H9 (cell line): ENCODE results near the gene MOCOS. TPM values are rescaled to one million over a fixed set of nuclear protein-coding genes. Genes with fewer than 3 reads are reported as not detected.

Source experiments
- DNase-seq: peaks from one replicate; pipeline ENCODE4 v3.0.0-alpha.2; 2017
- H2AFZ ChIP-seq: one replicate; pipeline ENCODE4 v1.6.1; 2013; ENCODE audit warnings: mild to moderate bottlenecking, low read length, control low read depth, moderate library complexity
- H2AK5ac ChIP-seq: 2 replicates; pipeline ENCODE4 v1.6.1; 2013; ENCODE audit warnings: low read length, control low read depth, mixed read lengths; ENCODE audit not compliant: insufficient read length
- H2BK120ac ChIP-seq: one replicate; pipeline ENCODE4 v1.6.1; 2013; ENCODE audit warnings: low read depth, mild to moderate bottlenecking, low read length, control low read depth, inconsistent platforms; ENCODE audit not compliant: poor library complexity, severe bottlenecking
- H2BK12ac ChIP-seq: 2 replicates; pipeline ENCODE4 v1.6.1; 2013; ENCODE audit warnings: low read length, control low read depth, mixed read lengths, low read depth; ENCODE audit not compliant: insufficient read length
- H2BK15ac ChIP-seq: 2 replicates; pipeline ENCODE4 v1.6.1; 2013; ENCODE audit warnings: low read depth, low read length, control low read depth
- H2BK20ac ChIP-seq: one replicate; pipeline ENCODE4 v1.6.1; 2013; ENCODE audit warnings: low read depth, mild to moderate bottlenecking, low read length, control low read depth, inconsistent platforms; ENCODE audit not compliant: poor library complexity, severe bottlenecking
- H2BK5ac ChIP-seq: 2 replicates; pipeline ENCODE4 v1.6.1; 2013; ENCODE audit warnings: low read length, control low read depth, mixed read lengths; ENCODE audit not compliant: insufficient read length
- H3K14ac ChIP-seq: 2 replicates; pipeline ENCODE4 v1.6.1; 2013; ENCODE audit warnings: low read length, control low read depth; ENCODE audit not compliant: insufficient read depth
- H3K18ac ChIP-seq: 2 replicates; pipeline ENCODE4 v1.6.1; 2013; ENCODE audit warnings: low read depth, mild to moderate bottlenecking, mixed read lengths, low read length, control low read depth; ENCODE audit not compliant: insufficient read length
- H3K23ac ChIP-seq: 2 replicates; pipeline ENCODE4 v1.6.1; 2013; ENCODE audit warnings: low read length, control low read depth, mixed read lengths, low read depth; ENCODE audit not compliant: insufficient read length
- H3K23me2 ChIP-seq: 2 replicates; pipeline ENCODE4 v1.6.1; 2013; ENCODE audit warnings: low read depth, mild to moderate bottlenecking, mixed read lengths, low read length, control low read depth; ENCODE audit not compliant: insufficient read length, poor library complexity, severe bottlenecking
- H3K27ac ChIP-seq: 2 replicates; pipeline ENCODE4 v1.5.1; 2013; ENCODE audit warnings: low read length, control low read depth, mixed read lengths, low read depth; ENCODE audit not compliant: insufficient read length
- H3K27me3 ChIP-seq: 2 replicates; pipeline ENCODE4 v1.6.1; 2013; ENCODE audit warnings: low read length, control low read depth, inconsistent platforms; ENCODE audit not compliant: insufficient read depth
- H3K4ac ChIP-seq: 2 replicates; pipeline ENCODE4 v1.6.1; 2013; ENCODE audit warnings: low read depth, mild to moderate bottlenecking, control low read depth, inconsistent platforms, low read length, moderate library complexity
- H3K4me1 ChIP-seq: 2 replicates; pipeline ENCODE4 v1.6.1; 2013; ENCODE audit warnings: low read length, control low read depth, inconsistent platforms; ENCODE audit not compliant: insufficient read depth
- H3K4me2 ChIP-seq: 2 replicates; pipeline ENCODE4 v1.6.1; 2013; ENCODE audit warnings: low read length, control low read depth, mixed read lengths; ENCODE audit not compliant: insufficient read length, insufficient read depth
- H3K56ac ChIP-seq: 2 replicates; pipeline ENCODE4 v1.6.1; 2013; ENCODE audit warnings: low read depth, mild to moderate bottlenecking, mixed read lengths, low read length, control low read depth; ENCODE audit not compliant: insufficient read length
- H3K79me1 ChIP-seq: 2 replicates; pipeline ENCODE4 v1.6.1; 2013; ENCODE audit warnings: low read depth, mild to moderate bottlenecking, moderate library complexity, low read length, control low read depth, inconsistent platforms; ENCODE audit not compliant: insufficient read depth, poor library complexity, severe bottlenecking
- H3K79me2 ChIP-seq: 2 replicates; pipeline ENCODE4 v1.6.1; 2013; ENCODE audit warnings: low read length, control low read depth, inconsistent platforms; ENCODE audit not compliant: insufficient read depth
- H3K9ac ChIP-seq: 2 replicates; pipeline ENCODE4 v1.6.1; 2013; ENCODE audit warnings: low read length, control low read depth, mixed read lengths; ENCODE audit not compliant: insufficient read length; ENCODE audit errors: extremely low read depth
- H3K9me3 ChIP-seq: one replicate; pipeline ENCODE4 v1.6.1; 2013; ENCODE audit warnings: low read depth, low read length, inconsistent platforms; ENCODE audit not compliant: control insufficient read depth
- H3T11ph ChIP-seq: one replicate; pipeline ENCODE4 v1.6.1; 2013; ENCODE audit warnings: mild to moderate bottlenecking, low read length, control low read depth, inconsistent platforms
- H4K20me1 ChIP-seq: one replicate; pipeline ENCODE4 v1.6.1; 2013; ENCODE audit not compliant: control insufficient read depth, insufficient read length, insufficient read depth
- H4K5ac ChIP-seq: 2 replicates; pipeline ENCODE4 v1.6.1; 2013; ENCODE audit warnings: low read depth, mild to moderate bottlenecking, mixed read lengths, low read length, control low read depth; ENCODE audit not compliant: insufficient read length
- H4K8ac ChIP-seq: replicated peaks from 2 replicates; pipeline ENCODE4 v1.6.1; 2013; ENCODE audit warnings: low read length, control low read depth, mixed read lengths, low read depth; ENCODE audit not compliant: insufficient read length
- H4K91ac ChIP-seq: 2 replicates; pipeline ENCODE4 v1.6.1; 2013; ENCODE audit warnings: low read depth, mild to moderate bottlenecking, moderate library complexity, mixed read lengths, low read length, control low read depth; ENCODE audit not compliant: insufficient read length
- H3K27ac Mint-ChIP-seq, 3 experiments: 2 replicates in 2 of 3; 3 replicates in 1 of 3; pipeline ENCODE4 v1.8.0; 2020 to 2021; ENCODE audit warnings: mixed read lengths in 3 of 3, mild to moderate bottlenecking in 1 of 3, moderate library complexity in 1 of 3
- H3K27me3 Mint-ChIP-seq: 2 replicates; pipeline ENCODE4 v1.8.0; 2021; ENCODE audit warnings: low read depth, mild to moderate bottlenecking, moderate library complexity, mixed read lengths
- H3K36me3 Mint-ChIP-seq, 3 experiments: 2 replicates in 2 of 3; 3 replicates in 1 of 3; pipeline ENCODE4 v1.8.0; 2020 to 2021; ENCODE audit warnings: low read depth in 3 of 3, mixed read lengths in 3 of 3; ENCODE audit not compliant: insufficient read depth in 1 of 3
- H3K4me1 Mint-ChIP-seq, 2 experiments: 2 replicates each; pipeline ENCODE4 v1.8.0; 2020; ENCODE audit warnings: mixed read lengths in 2 of 2
- H3K4me3 Mint-ChIP-seq, 2 experiments: 2 replicates in 1 of 2; 3 replicates in 1 of 2; pipeline ENCODE4 v1.8.0; 2020 to 2021; ENCODE audit warnings: mild to moderate bottlenecking in 2 of 2, mixed read lengths in 2 of 2, moderate library complexity in 1 of 2
- H3K9me3 Mint-ChIP-seq, 2 experiments: 2 replicates in 1 of 2; 3 replicates in 1 of 2; pipeline ENCODE4 v1.8.0; 2020; ENCODE audit warnings: mild to moderate bottlenecking in 2 of 2, mixed read lengths in 2 of 2, moderate library complexity in 1 of 2
- CTCF ChIP-seq: fragments of 200-600 bp; sonication (generic); conservative IDR thresholded peaks from 3 replicates; pipeline ENCODE4 v1.8.0; 2021; ENCODE audit warnings: antibody characterized with exemption, mild to moderate bottlenecking
- WGBS: extraction: QIAGEN DNeasy Blood & Tissue Kit; methylation state at CpG from one replicate; pipeline ENCODE4 v1.1.7; 2013; ENCODE audit warnings: missing lambda C conversion rate, low lambda C conversion rate, mixed read lengths; ENCODE audit not compliant: insufficient read length; ENCODE audit errors: extremely low coverage; 5-methylcytosine and 5-hydroxymethylcytosine counted together
- total RNA-seq: library from RNA; stranded (reverse); gene quantifications from 2 replicates; pipeline ENCODE4 v1.2.1, GENCODE V29; 2021

Gene MOCOS
- total RNA-seq, 1 experiment from 2014 or later: 6.0 TPM

GRCh38 chr18:36295880-36296301 is 108.6 kb downstream of the MOCOS start:
- no peak overlapping the region for H4K5ac ChIP-seq
- H2BK15ac ChIP-seq: no peak overlapping the region
- Mint-ChIP-seq H3K27me3 (peaks cover 29% of the 10 kb centered on the region), H3K4me3 (no peak overlapping the region), H3K36me3 (peaks cover 0 to 3% (median 0%) of the 10 kb centered on the region in 3 experiments; a peak in 3 of 7 replicates), H3K4me1 (peaks cover 4 to 6% of the 10 kb centered on the region in 2 experiments), H3K27ac (no peak overlapping the region), H3K9me3 (no peaks in the 10 kb centered on the region; a peak in 1 of 5 replicates)
- no peak overlapping the region for H3K56ac ChIP-seq
- no peak overlapping the region for H2AFZ ChIP-seq
- no peak overlapping the region for H3T11ph ChIP-seq
- DNase-seq: no peak
- WGBS: no CpG with 5 or more reads among the region's 21 CpGs
- no peak overlapping the region for H2BK20ac ChIP-seq
- H2BK5ac ChIP-seq: no peak overlapping the region
- H4K20me1 ChIP-seq: no peaks in the 10 kb centered on the region
- no peak overlapping the region for H4K91ac ChIP-seq
- H3K4ac ChIP-seq: no peak overlapping the region
- no peak overlapping the region for H2AK5ac ChIP-seq
- H3K4me1 ChIP-seq: no peaks in the 10 kb centered on the region
- H2BK120ac ChIP-seq: no peak overlapping the region
- H3K27ac ChIP-seq: no peak overlapping the region
- no peaks in the 10 kb centered on the region for H3K9me3 ChIP-seq
- H3K79me1 ChIP-seq: no peaks in the 10 kb centered on the region
- no peak overlapping the region for H4K8ac ChIP-seq
- H3K18ac ChIP-seq: no peak overlapping the region
- H3K23me2 ChIP-seq: peaks cover 20% of the 10 kb centered on the region
- H3K14ac ChIP-seq: no peak overlapping the region
- TF ChIP-seq CTCF: no peak
- H3K9ac ChIP-seq: no peak overlapping the region
- peak overlapping the region; percentile 53 for H3K4me2 ChIP-seq
- no peak overlapping the region for H2BK12ac ChIP-seq
- H3K79me2 ChIP-seq: no peaks in the 10 kb centered on the region
- peaks cover 22% of the 10 kb centered on the region for H3K27me3 ChIP-seq
- no peak overlapping the region for H3K23ac ChIP-seq
